22Rv1 (cell line): Measurements from ENCODE around the gene UBQLN1.

Experiments
- CTCF ChIP-seq: fragments of 450-650 bp; IDR thresholded peaks from 2 replicates; pipeline ENCODE4 v1.5.1; 2017; ENCODE audit warnings: mild to moderate bottlenecking
- ZFX ChIP-seq: fragments of 450-650 bp; IDR thresholded peaks from 2 replicates; pipeline ENCODE4 v1.6.1; 2017; ENCODE audit warnings: antibody characterized with exemption, borderline replicate concordance

- TF ChIP-seq CTCF (no peak), ZFX (no peak)
These were observed 52.3 kb downstream of the UBQLN1 start for GRCh38 chr9:83655433-83655832.
